Activated CD4-positive, alpha-beta T cell treated with anti-CD3 and anti-CD28 coated beads for 24 hours (primary cell): ENCODE measurements around the gene BEND3.
"Not testable (repeated sequence)": the region's sequence is repeated elsewhere in the genome, so short reads cannot be mapped to it uniquely, and the experiment has no call there.

Experiments used
- DNase-seq, 2 donors: peaks; one replicate each; pipeline ENCODE4 v3.0.0-alpha.2; 2020; ENCODE audit warnings: low read depth in 2 of 2

The BEND3 gene

GRCh38 chr6:107121266-107121665 is 6.0 kb upstream of the BEND3 start:
- no peak for DNase-seq

GRCh38 chr6:107120404-107120803 is 5.1 kb upstream of the BEND3 start:
- DNase-seq, result no peak

- no peak for DNase-seq
These were observed 3.7 kb upstream of the BEND3 start for GRCh38 chr6:107118976-107119375.

GRCh38 chr6:107118540-107118939 is 3.2 kb upstream of the BEND3 start:
- not testable (repeated sequence) for DNase-seq

GRCh38 chr6:107116931-107117330 is 1.6 kb upstream of the BEND3 start:
- DNase-seq, result no peak

- DNase-seq, result no peak
These were observed 1.1 kb upstream of the BEND3 start for GRCh38 chr6:107116328-107116892.

GRCh38 chr6:107115695-107116327 is 496 bp upstream of the BEND3 start:
- DNase-seq, result no peak

GRCh38 chr6:107114213-107114925 is 946 bp downstream of the BEND3 start:
- DNase-seq, result peak; percentile 45 to 58

GRCh38 chr6:107110200-107110599 is 5.1 kb downstream of the BEND3 start:
- no peak for DNase-seq

GRCh38 chr6:107108201-107108890 is 7.0 kb downstream of the BEND3 start:
- DNase-seq, result no peak

- DNase-seq, result no peak
These were observed 7.5 kb downstream of the BEND3 start for GRCh38 chr6:107107791-107108190.

GRCh38 chr6:107106165-107106564 is 9.2 kb downstream of the BEND3 start:
- no peak for DNase-seq

- no peak for DNase-seq
These were observed 9.7 kb downstream of the BEND3 start for GRCh38 chr6:107105511-107106116.

GRCh38 chr6:107103082-107103481 is 12.2 kb downstream of the BEND3 start:
- no peak for DNase-seq

- no peak for DNase-seq
These were observed 12.9 kb downstream of the BEND3 start for GRCh38 chr6:107102414-107102805.

- no peak for DNase-seq
These were observed 13.5 kb downstream of the BEND3 start for GRCh38 chr6:107101686-107102413.

- DNase-seq, result no peak
These were observed 14.1 kb downstream of the BEND3 start for GRCh38 chr6:107101211-107101610.

- no peak for DNase-seq
These were observed 16.6 kb downstream of the BEND3 start for GRCh38 chr6:107098436-107099307.

GRCh38 chr6:107084459-107084858 is 30.9 kb downstream of the BEND3 start:
- not testable (repeated sequence) for DNase-seq

GRCh38 chr6:107083921-107084320 is 31.4 kb downstream of the BEND3 start:
- no peak for DNase-seq
